HG03442 (cell line): ENCODE measurements around the gene MID1IP1.
A peak's percentile ranks its signal among the peaks of the same experiment; 100 is the strongest.

Source experiments
- ATAC-seq: cut with Tn5 transposase; IDR thresholded peaks from one replicate; pipeline ENCODE4 v1.9.1; 2021; ENCODE audit warnings: mild to moderate bottlenecking, moderate library complexity; ENCODE audit not compliant: unreplicated experiment

The MID1IP1 gene, protein sequence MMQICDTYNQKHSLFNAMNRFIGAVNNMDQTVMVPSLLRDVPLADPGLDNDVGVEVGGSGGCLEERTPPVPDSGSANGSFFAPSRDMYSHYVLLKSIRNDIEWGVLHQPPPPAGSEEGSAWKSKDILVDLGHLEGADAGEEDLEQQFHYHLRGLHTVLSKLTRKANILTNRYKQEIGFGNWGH

DNA sequence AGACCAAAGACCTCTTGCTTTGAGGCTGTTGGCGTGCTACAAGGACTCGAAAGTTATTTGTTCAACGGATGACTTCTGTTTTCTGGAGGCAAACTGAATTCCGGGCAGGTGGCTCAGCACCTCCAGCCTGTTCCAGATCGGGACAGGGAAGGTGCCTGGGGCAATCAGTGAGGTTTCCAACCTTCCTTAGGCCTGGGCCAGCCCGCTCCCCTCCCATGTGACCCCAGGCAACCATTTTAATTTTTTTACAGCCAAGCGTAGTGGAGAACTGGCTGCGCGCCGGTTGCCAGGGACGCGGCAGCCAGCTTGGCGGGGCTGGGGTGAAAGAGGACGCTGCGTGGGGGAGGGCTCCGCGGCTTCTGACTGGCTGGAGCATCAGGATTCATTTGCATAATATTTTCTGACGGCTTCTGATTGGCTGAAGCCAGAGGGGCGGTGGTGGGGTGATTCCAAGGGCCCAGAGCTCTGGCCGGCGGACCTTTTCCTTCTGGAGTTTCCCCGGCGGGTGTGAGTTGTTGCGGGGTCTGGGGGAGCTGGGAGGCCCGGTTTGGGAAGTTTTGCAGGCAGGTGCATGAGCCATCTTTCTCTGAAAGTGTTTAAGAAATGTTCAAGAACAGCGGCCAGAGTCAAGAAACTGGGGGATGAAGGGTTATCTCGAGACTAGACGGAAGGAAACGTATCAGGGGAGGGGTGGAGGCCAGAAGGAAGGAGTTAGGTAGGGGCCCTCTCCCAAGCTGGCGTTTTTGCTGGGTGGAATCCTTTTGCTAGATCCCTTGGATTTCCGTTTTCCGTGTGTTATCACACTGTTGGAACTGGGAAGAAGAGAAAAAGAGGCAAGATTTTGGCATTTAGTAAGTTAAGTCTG is at the start of gene MID1IP1:
TSS of gene MID1IP1 (plus strand) at position 479 of the 865 bp plus-strand sequence. CDS start 3,488 bp downstream, outside the sequence.
- ATAC-seq, result peak; percentile 60

DNA sequence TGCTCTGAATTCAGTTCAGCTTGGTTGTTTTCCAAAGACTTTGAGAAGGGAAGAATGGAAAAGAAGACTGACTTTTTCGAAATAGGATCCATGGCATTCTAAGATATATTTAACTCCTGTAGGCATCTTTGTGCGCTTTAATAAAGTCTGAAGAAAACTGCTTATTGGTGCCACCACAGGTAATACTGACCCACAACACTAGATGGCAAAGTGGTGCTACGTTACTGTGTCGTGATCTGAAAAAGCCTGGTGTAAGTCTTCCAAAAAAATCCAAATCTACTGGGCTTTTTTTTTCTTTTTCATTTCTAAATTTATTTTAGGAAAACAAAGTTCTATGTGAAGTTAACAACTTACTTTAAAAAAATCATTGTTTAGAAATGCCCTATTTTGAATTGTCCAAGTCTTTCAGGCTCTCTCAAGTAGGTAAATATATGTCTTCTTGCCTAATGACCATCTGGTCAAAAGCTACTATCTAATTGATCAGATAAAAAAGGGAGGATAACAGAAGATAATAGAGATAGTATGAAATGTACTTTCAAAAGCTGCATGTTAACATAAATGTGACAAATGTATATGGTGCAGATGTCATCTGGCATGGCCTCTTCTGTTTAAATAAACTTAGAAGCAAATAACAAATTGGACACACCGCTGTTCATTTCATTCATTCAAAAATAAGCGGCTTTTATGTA is 47.0 kb upstream of the MID1IP1 start:
- ATAC-seq, result no peak

DNA sequence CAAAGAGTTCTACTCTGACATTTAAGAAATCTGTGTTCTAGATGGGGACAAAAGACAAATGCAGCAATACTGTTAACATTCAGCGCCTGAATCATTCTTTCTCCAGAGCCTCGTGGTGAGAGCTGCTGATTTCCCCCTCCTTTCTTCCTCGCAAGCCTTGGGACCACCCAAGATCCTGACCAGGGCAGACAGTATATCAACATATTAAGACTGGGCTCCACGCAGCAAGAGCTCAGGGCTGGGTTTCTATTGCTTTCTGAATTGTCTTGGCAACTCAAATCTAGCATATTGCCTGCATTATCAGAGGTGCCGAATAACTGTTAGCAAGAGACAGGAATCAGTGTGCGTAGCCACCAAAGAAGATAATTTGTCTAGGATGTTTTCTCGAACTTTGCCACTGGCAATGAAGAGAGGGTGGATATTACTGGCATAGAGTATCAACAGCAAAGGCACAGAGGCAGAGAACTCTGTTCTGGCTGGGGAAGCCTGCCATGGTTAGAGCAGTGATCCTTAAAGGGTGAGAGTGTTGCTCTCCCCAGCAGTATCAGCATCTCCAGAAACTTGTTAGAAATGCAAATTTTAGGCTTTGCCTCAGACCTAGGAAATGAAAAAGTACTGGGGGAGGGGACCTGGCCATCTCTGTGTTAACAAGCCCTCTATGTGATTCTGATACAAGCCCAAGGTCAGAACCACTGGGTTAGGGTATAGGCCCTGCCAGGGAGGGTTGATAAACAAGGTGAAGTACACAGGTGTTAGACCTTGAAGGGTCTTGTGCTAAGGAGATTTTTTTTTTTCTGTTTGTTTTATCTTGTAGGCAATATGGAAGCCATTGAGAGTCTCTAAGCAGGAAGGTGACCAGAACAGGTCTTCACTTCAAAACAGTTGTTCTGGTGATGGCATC is 46.2 kb upstream of the MID1IP1 start:
- ATAC-seq, result no peak

DNA sequence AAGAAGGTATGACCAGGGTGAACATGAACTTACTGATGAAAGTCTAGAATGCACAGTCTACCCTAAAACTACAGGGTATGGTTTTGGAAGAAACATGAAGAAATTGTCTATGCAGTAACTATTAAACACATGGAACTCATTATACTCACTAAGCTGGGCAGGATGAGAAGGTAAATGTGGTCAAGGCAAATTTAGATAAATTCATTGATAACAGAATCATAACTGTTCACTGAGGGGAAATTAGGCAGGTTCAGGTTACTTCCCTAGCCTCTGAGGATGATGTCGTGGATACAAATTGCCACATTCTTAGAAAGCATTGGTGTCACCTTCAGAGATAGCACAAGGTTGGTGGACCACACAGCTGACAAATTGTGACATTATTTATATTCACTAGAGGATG is 40.4 kb upstream of the MID1IP1 start:
- no peak for ATAC-seq

DNA sequence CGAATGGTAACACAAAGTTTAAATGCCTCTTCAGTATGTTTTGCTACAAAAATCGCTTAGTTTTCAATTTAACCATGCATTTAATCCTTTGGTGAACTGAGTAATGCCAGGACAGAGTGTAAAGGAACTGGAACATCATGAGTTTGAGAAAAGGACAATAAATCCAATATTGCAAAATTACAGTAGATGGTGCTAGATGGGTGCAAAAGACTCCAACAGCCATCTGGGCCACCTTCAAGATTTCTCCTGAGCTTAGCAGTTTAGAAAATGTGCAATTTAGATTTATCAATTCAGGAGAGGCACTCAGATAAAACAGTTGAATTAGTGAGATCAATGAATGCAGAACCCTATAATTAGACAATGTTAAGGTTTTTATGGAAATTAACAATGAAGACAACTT is 33.2 kb upstream of the MID1IP1 start:
- ATAC-seq, result no peak

DNA sequence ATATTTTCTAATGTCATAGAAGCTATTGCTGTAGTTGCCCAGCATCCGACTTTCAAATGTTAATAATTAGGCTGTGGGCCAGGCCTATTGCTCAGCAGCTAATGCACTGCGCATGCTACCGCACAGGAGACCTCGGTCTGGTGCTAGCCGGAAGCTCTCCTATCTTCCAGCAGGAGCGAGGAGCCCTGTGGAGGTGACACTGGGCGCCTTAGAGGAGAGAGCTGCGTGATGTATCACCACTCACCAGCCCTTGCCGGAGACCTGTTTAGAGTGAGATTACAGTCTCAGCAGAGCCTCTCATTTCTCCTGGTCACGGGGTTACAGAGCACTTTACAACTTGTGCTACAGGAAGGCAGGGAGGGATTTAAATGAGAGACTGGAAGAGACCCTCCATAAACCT is 31.1 kb upstream of the MID1IP1 start:
- no peak for ATAC-seq

DNA sequence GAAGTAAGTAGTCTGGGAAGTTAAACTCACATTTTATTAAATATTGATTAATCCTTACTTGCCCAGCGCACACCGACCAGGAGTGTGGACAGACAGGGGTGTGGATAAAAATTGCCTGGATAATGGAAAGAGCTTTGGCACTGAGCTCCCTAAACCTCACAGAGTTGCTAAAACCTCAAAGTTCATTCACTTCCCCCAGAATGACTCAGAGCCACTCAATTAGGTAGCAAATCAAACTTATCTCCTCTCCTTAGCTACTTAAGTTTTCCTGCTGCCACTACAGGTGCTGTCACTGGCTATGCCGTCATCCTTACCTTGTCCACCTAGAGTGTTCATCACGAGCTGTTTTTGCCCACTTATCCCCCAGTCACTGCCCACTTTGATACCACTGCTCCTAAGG is 27.0 kb upstream of the MID1IP1 start:
- ATAC-seq, result no peak

DNA sequence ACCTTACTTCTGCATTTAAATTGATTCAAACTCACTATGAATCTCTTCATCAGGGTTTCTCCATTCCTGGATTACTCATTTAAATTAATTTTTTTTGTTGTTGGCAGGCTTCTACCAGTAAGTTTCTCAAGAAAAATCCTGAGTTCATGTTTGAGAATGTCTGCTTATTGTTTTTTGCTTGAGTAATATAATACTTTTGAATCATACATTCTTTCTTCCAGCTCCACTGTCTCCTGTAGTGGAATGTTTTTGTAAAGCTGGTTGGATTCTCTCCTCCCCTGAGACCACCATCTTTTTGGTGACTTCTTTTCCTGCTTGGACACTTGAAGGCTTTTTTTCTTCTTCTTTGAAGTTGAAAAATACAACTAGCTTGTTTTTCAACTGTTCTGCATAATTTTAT is 4.3 kb upstream of the MID1IP1 start:
- ATAC-seq, result no peak

DNA sequence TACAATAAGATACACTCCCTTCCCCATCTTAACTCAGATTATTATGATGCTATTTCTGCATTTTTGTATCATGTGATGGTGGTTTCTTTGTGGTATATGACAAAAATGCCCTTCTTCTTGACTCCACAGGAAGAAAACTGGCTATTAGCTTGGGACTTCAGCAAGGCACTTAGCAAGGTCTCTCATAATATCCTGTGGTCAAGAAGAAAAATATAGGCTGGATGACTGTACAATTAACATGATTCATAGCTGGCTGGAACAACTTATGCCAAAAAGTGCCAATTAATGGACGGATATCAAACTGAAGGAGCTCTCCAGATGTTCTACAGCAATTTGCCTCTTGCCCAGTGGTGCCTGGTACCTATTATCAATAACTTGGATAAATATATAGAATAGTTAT is 2.3 kb upstream of the MID1IP1 start:
- ATAC-seq, result no peak

DNA sequence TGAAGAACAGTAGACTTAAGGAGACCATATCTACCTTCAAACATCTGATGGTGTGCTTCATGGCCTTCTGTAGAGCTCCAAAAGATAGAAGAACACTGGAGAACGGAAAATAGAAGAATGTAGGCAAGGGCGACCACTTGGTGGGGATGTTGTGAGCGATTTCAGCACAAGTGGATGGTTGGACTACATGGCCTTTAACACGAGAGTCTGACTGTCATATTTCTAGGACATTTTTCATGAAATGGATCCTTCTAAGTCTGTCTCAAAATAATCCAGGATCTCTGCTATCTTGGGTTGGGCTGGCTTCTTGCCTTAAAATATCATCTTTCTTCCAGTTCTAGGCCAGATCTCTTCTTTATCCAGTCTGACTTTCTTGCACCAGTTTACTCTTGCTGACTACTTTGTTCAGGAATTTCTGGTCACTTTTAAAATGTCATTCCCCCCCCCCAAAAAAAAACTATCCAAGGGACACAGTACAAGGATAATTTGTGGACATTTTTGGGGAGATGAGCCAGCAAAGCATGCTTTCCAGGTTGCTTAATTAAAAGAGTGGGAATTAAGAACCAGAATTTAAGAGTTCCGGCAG is 1.2 kb upstream of the MID1IP1 start:
- ATAC-seq, result no peak

DNA sequence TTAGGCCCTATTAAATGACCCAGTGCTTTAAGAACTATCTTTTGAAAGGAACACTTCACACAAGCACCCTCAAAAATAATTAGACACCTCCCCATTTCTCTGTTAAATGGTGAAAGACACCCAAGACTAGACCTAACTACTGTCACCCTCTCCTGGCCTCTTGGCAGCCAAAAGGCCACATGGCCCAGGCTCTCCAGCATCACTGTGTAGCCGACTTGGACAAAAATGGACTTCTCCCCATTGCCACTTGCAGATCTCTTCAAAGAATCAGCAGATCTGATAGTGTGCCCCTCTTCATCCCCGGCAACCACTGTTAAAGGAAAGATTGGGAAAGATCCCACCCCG is 2.0 kb downstream of the MID1IP1 start:
- ATAC-seq, result no peak

DNA sequence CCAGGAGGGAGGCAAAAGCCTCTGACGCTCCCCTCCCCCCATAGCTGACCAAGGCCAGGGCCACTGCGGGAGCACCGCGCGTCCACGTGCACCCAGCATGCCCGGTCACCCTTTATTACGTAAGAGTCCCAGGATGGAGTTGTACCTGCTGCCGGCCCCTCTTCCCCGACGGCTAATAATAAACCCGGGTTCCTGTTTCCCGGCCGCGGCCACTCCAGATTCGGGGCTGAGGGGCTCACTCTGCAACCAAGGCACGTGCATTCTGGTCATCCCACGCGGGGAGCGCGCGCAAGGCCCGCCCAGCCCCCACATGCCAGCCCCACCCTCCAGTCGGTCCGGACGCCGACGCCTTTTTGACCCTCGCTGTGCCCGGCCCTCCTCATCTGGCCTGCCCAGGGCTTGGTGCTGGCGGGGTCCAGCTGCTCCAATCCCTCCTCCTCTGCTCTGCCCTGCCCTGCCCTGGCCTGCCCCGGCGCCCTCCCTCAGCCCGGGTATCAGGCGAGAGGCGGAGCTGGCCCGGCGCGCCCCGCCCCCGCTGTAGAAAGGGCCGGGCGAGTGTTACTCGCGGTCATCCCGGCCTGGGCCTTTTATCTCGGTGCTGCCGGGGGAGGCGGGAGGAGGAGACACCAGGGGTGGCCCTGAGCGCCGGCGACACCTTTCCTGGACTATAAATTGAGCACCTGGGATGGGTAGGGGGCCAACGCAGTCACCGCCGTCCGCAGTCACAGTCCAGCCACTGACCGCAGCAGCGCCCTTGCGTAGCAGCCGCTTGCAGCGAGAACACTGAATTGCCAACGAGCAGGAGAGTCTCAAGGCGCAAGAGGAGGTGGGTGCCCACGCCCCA is 2.6 kb downstream of the MID1IP1 start:
- ATAC-seq, result peak; percentile 52

DNA sequence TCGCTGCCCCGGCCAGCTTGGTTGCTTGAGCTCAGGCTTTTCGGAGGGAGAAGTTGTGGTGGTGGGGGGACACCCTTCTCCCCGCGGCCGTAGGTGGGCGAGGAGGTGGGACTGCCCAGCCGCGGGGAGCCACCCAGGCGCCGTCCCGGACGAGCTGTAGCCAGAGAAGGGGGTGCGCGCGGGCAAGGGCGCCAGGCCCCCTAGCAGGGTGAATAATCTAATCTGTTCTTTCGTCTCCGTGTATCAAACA is 3.1 kb downstream of the MID1IP1 start:
- peak; percentile 5 for ATAC-seq

DNA sequence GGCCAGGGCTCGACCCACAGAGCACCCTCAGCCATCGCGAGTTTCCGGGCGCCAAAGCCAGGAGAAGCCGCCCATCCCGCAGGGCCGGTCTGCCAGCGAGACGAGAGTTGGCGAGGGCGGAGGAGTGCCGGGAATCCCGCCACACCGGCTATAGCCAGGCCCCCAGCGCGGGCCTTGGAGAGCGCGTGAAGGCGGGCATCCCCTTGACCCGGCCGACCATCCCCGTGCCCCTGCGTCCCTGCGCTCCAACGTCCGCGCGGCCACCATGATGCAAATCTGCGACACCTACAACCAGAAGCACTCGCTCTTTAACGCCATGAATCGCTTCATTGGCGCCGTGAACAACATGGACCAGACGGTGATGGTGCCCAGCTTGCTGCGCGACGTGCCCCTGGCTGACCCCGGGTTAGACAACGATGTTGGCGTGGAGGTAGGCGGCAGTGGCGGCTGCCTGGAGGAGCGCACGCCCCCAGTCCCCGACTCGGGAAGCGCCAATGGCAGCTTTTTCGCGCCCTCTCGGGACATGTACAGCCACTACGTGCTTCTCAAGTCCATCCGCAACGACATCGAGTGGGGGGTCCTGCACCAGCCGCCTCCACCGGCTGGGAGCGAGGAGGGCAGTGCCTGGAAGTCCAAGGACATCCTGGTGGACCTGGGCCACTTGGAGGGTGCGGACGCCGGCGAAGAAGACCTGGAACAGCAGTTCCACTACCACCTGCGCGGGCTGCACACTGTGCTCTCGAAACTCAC is 3.6 kb downstream of the MID1IP1 start:
- no peak for ATAC-seq

DNA sequence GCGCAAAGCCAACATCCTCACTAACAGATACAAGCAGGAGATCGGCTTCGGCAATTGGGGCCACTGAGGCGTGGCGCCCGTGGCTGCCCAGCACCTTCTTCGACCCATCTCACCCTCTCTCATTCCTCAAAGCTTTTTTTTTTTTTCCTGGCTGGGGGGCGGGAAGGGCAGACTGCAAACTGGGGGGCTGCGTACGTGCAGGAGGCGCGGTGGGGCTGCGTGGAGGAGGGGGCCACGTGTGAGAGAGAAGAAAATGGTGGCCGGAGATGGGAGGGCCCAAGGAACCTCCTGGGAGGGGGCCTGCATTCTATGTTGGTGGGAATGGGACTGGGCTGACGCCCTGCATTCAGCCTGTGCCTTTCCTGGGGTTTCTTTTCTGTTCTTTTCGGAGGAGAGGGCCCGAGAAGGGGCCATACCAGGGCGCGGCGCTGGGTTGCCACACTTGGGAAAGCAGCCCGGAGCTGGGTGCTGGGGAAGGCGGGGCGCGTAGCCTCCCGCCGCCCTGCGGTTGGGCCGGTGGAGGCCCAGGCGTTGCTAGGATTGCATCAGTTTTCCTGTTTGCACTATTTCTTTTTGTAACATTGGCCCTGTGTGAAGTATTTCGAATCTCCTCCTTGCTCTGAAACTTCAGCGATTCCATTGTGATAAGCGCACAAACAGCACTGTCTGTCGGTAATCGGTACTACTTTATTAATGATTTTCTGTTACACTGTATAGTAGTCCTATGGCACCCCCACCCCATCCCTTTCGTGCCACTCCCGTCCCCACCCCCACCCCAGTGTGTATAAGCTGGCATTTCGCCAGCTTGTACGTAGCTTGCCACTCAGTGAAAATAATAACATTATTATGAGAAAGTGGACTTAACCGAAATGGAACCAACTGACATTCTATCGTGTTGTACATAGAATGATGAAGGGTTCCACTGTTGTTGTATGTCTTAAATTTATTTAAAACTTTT is 4.5 kb downstream of the MID1IP1 start:
- peak; percentile 21 for ATAC-seq

DNA sequence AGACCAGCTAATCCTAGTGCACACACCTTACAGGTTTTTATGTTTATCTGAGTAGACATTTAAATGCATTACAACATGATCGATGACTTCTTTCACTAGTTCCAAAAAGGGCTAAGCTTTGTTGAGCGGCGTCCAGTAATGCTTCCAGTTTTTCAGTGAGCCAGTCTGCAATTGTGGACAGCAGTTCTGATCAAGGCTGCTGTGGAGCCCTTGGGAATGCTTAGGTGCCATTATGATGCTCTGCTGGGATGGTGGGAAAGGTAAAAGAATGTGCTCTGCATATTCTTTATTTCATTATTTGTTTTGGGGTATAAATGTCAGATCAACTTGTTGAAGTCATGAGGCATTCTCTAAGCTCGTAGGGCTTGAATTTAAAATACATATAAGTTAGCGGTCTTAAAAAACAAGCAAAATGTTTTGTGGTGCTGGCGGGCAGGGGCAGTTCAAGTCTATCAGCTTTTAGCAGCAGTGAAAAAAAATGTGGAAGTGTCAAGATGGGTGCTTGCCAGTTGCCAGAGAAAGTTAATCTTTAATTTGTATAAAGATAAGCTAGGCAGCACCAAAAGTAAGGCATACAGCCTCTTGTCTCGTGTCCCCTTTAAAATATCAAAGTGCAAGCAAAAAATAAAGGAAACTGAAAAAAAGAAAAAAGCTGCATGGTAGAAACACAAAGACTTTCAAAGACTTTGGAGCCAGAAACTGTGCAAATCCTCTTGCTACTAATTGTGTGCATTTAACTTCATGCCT is 5.8 kb downstream of the MID1IP1 start:
- no peak for ATAC-seq

DNA sequence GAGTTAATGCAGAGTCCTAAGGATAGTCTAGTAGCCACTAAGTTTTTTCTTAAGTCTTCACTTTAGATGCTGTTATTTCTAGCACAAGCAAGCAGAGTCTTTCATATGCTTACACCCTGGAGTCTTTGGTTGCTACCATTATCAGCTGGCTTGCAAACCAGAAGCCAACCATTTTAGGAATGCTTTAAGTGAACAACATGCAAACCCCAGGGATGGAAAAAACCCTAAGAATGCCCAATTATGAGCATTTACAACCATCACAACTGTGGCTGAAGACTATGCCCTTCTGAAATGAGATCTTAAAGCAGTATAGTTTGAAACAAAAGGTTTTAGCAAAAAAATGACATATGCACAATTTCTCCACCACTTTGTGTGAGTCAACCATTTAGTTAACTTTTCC is 6.6 kb downstream of the MID1IP1 start:
- no peak for ATAC-seq
